ENCODE measurements around the gene SDF4. TPM values are rescaled to one million over a fixed set of nuclear protein-coding genes. Genes with fewer than 3 reads are reported as not detected.

SDF4 gene
- total RNA-seq, 1 experiment from 2014 or later, result 139 TPM

DNA sequence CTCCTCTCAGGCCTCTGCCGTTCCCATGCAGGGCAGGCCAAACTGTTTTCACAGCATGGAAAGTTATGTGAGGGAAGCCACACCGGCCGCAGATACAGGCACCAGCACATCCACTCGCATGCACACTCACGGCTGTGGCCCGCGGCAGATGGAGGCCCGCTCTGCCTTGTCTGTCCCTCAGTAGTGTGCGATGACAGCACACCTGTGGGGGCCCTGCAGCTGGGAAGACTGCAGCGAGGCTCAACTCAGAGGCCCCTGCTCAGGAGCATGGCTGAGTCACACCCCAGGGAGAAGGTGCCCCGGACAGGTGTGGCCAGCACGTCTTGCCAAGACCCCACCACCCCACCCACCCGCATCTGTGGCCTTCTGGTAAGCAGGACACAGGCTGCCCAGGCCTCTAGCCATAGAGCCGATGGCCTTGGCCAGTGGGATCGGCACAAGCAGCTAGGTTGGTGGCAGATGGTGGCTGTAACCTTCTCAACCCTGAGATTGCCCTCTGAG is 43.2 kb upstream of the SDF4 start:
- Histone ChIP-seq H3K4me2 (peak overlapping the region; percentile 87; the same call in 1 of the 2 replicates), H3K27ac (no peak overlapping the region), H3K27me3 (ENCODE audit: insufficient read depth, low read depth) (no peaks in the 10 kb centered on the region), H3K4me3 (no peak overlapping the region), H4K20me1 (ENCODE audit: insufficient read depth) (peaks cover 28% of the 10 kb centered on the region), H2AFZ (no peak overlapping the region), H3K4me1 (replicated peaks; ENCODE audit: insufficient read depth) (peaks cover 17% of the 10 kb centered on the region), H3K79me2 (ENCODE audit: low read depth) (peaks cover 34% of the 10 kb centered on the region), H3K36me3 (ENCODE audit: low read depth) (peaks cover 4% of the 10 kb centered on the region; the same call in 1 of the 2 replicates), H3K9me2 (ENCODE audit: insufficient read depth) (no peaks in the 10 kb centered on the region), H3F3A (ENCODE audit: insufficient read depth, low read depth) (peaks cover 10% of the 10 kb centered on the region), H3K9me3 (ENCODE audit: insufficient read depth, low read depth) (no peaks in the 10 kb centered on the region)
- BruUV-seq (replicated peaks), result no TSS peak
- POLR2A ChIA-PET (ENCODE audit: unreplicated experiment), result no interaction called here
- CTCF ChIA-PET, result no interaction called here
- TF ChIP-seq CTCF (conservative IDR thresholded peaks at IDR 0.05) (no peak), EZH2 (IDR thresholded peaks at IDR 0.05; ENCODE audit: low read depth) (no peak)
- DNase-seq, result no peak
- intact Hi-C loops (cut with micrococcal nuclease; ENCODE audit: unreplicated experiment), result loop anchor here (5.0 kb wide), 1 partner anchor 72 kb away; the partner anchor contains the start of gene DVL1

DNA sequence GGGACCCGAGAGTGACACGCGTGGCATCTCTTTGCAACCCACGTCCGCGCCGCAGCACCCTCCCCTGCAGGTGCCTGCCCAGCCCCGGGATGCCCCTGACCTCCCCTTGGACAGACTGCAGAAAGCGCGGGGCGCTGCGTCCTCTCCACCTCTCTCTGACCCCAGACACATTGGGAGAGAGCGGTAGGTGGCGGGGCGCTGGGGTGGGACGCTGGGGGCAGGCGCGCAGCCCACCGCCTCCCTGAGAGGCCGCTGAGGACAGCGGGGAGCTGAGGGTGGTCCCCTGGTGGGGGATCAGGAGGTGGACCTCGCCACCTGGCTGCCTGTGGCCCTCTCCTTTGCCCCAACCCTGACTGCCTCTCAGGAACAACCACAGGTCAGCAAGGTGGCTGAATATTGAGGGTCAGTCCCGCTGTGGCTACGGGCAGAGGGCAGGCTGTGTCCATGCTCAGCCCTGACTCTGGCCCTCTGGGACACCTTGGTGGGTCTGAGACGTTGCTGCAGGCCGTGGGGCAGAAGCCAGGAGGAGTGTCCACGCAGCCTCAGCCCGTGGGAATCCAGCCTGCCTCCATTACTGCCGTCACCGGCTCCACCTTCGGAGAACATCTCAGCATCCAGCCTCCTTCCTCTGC is 42.6 kb upstream of the SDF4 start:
- ChIA-PET POLR2A (ENCODE audit: unreplicated experiment) (interaction anchor here (0.6 kb wide), 1 partner anchor 158 kb away, joined by 7 read pairs; the partner anchor contains the start of gene C1orf159), CTCF (interaction anchor here (0.6 to 0.7 kb wide), 2 partner anchors 8 to 17 kb away, joined by 7 read pairs; no protein-coding TSS in a partner anchor)
- H3K27me3 ChIP-seq (ENCODE audit: insufficient read depth, low read depth), result no peaks in the 10 kb centered on the region
- no peak overlapping the region for H3K27ac ChIP-seq
- H3K9me3 ChIP-seq (ENCODE audit: insufficient read depth, low read depth), result no peaks in the 10 kb centered on the region
- H2AFZ ChIP-seq, result peak overlapping the region; percentile 88
- H4K20me1 ChIP-seq (ENCODE audit: insufficient read depth), result peaks cover 34% of the 10 kb centered on the region
- intact Hi-C loops (cut with micrococcal nuclease; ENCODE audit: unreplicated experiment), result loop anchor here (5.0 kb wide), 1 partner anchor 73 kb away; the partner anchor contains the start of gene DVL1
- peaks cover 4% of the 10 kb centered on the region; the same call in 1 of the 2 replicates for H3K36me3 ChIP-seq (ENCODE audit: low read depth)
- peak overlapping the region; percentile 87 for H3K4me2 ChIP-seq
- no peak for DNase-seq
- H3K4me1 ChIP-seq (replicated peaks; ENCODE audit: insufficient read depth), result peaks cover 17% of the 10 kb centered on the region
- no TSS peak for BruUV-seq (replicated peaks)
- peak overlapping the region; percentile 70 for H3K4me3 ChIP-seq
- H3F3A ChIP-seq (ENCODE audit: insufficient read depth, low read depth), result peaks cover 10% of the 10 kb centered on the region
- TF ChIP-seq CTCF (conservative IDR thresholded peaks at IDR 0.05) (no peak), EZH2 (IDR thresholded peaks at IDR 0.05; ENCODE audit: low read depth) (no peak)
- H3K79me2 ChIP-seq (ENCODE audit: low read depth), result peaks cover 40% of the 10 kb centered on the region
- no peaks in the 10 kb centered on the region for H3K9me2 ChIP-seq (ENCODE audit: insufficient read depth)

DNA sequence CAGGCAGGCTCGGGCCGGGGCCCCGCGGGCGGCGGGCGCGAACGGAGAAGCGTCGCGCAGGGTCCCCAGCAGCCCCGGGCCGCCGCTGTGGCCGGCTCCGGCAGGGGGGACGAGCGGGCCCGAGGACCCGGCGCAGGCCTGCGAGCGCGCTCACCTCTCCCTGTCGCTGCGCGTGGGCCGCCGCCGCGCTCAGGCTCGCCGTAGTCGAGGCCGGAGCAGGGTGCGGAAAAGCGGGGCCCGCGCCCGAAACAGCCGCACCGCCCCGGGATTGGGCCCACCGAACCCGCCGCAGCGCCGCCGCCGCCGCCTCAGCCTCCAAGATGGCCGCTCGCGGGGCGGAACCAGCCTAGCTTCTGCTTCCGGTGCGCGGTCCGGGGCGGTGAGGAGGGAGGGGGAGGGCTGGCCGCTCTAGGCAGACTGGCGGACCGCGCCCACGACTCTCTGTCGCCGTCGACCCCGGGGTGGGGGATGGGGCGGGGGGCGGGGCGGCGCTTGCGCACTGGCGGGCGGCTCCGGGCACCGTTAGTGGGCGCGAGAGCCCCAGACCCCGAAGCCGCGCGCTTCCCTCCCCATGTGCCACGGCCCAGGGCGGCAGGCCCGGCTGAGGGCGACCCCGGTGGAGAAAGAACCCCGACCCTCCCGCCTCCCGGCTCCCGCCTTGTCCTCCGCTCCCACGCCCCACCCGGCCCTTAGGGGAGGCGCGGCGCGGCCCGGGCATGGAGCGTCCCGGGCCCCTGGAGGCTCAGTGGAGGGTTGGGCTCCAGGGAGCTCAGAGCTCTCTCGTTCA is 41.9 kb upstream of the SDF4 start, which contains the start of gene UBE2J2:
Gene UBE2J2 (minus strand): TSS at position 343 of the 787 bp plus-strand sequence. CDS start 5,862 bp downstream, outside the sequence.
- Histone ChIP-seq H3K27me3 (ENCODE audit: insufficient read depth, low read depth) (no peaks in the 10 kb centered on the region), H3K9me3 (ENCODE audit: insufficient read depth, low read depth) (no peaks in the 10 kb centered on the region), H4K20me1 (ENCODE audit: insufficient read depth) (peaks cover 35% of the 10 kb centered on the region), H3K4me1 (replicated peaks; ENCODE audit: insufficient read depth) (peaks cover 17% of the 10 kb centered on the region), H2AFZ (peak within 1 kb of the TSS; percentile 88), H3K27ac (peak within 1 kb of the TSS; percentile 42), H3K4me3 (peak within 1 kb of the TSS; percentile 70), H3K4me2 (peak within 1 kb of the TSS; percentile 93), H3K9me2 (ENCODE audit: insufficient read depth) (no peaks in the 10 kb centered on the region), H3K36me3 (ENCODE audit: low read depth) (peaks cover 4% of the 10 kb centered on the region; the same call in 1 of the 2 replicates), H3F3A (ENCODE audit: insufficient read depth, low read depth) (peaks cover 10% of the 10 kb centered on the region), H3K79me2 (ENCODE audit: low read depth) (peaks cover 44% of the 10 kb centered on the region)
- TF ChIP-seq CTCF (conservative IDR thresholded peaks at IDR 0.05) (no peak), EZH2 (IDR thresholded peaks at IDR 0.05; ENCODE audit: low read depth) (no peak)
- no TSS peak for BruUV-seq (replicated peaks)
- ChIA-PET CTCF (interaction anchor here (0.6 to 0.7 kb wide), 2 partner anchors 9 to 17 kb away, joined by 7 read pairs; no protein-coding TSS in a partner anchor), POLR2A (ENCODE audit: unreplicated experiment) (interaction anchor here (0.6 to 0.7 kb wide), 6 partner anchors 10 to 158 kb away, joined by 3 to 21 read pairs (median 10); partner anchors contain the start of gene C1orf159)
- DNase-seq, result peak; percentile 73 to 85
- intact Hi-C loops (cut with micrococcal nuclease; ENCODE audit: unreplicated experiment), result loop anchor here (5.0 kb wide), 1 partner anchor 74 kb away; the partner anchor contains the start of gene DVL1
